ENCODE data around the gene CUL5.

CUL5 gene

GRCh38 chr11:108008656-108009496 lies at the start of gene CUL5:
TSS of gene CUL5 (plus strand) at chr11:108008898. CDS start at chr11:108009349, 451 bp downstream.
- no peak for TF ChIP-seq GATA3 (IDR thresholded peaks at IDR 0.05; ENCODE audit: low read depth, low read length)

- TF ChIP-seq GATA2 (IDR thresholded peaks at IDR 0.05; ENCODE audit: low read depth, low read length), result no peak
- no peak for TF ChIP-seq GATA3 (IDR thresholded peaks at IDR 0.05; ENCODE audit: low read depth, low read length)
Measured at GRCh38 chr11:107961480-107961879, 47.2 kb upstream of the CUL5 start.

GRCh38 chr11:107962181-107962580 lies 46.5 kb upstream of the CUL5 start:
- TF ChIP-seq GATA2 (IDR thresholded peaks at IDR 0.05; ENCODE audit: low read depth, low read length), result no peak

- TF ChIP-seq GATA3 (IDR thresholded peaks at IDR 0.05; ENCODE audit: low read depth, low read length) (no peak), GATA2 (IDR thresholded peaks at IDR 0.05; ENCODE audit: low read depth, low read length) (no peak)
Measured at GRCh38 chr11:107963091-107963490, 45.6 kb upstream of the CUL5 start.

- TF ChIP-seq GATA3 (IDR thresholded peaks at IDR 0.05; ENCODE audit: low read depth, low read length) (no peak), GATA2 (IDR thresholded peaks at IDR 0.05; ENCODE audit: low read depth, low read length) (no peak)
Measured at GRCh38 chr11:107969219-107969618, 39.5 kb upstream of the CUL5 start.

- no peak for TF ChIP-seq GATA3 (IDR thresholded peaks at IDR 0.05; ENCODE audit: low read depth, low read length)
- TF ChIP-seq GATA2 (IDR thresholded peaks at IDR 0.05; ENCODE audit: low read depth, low read length), result no peak
Measured at GRCh38 chr11:107970049-107970448, 38.6 kb upstream of the CUL5 start.

- TF ChIP-seq GATA3 (IDR thresholded peaks at IDR 0.05; ENCODE audit: low read depth, low read length), result no peak
- no peak for TF ChIP-seq GATA2 (IDR thresholded peaks at IDR 0.05; ENCODE audit: low read depth, low read length)
Measured at GRCh38 chr11:107973641-107974040, 35.1 kb upstream of the CUL5 start.

- TF ChIP-seq GATA2 (IDR thresholded peaks at IDR 0.05; ENCODE audit: low read depth, low read length) (no peak), GATA3 (IDR thresholded peaks at IDR 0.05; ENCODE audit: low read depth, low read length) (no peak)
Measured at GRCh38 chr11:107988397-107989158, 20.1 kb upstream of the CUL5 start.

- no peak for TF ChIP-seq GATA2 (IDR thresholded peaks at IDR 0.05; ENCODE audit: low read depth, low read length)
- TF ChIP-seq GATA3 (IDR thresholded peaks at IDR 0.05; ENCODE audit: low read depth, low read length), result no peak
Measured at GRCh38 chr11:107991868-107992414, 16.8 kb upstream of the CUL5 start.

GRCh38 chr11:107996006-107996776 lies 12.5 kb upstream of the CUL5 start:
- TF ChIP-seq GATA3 (IDR thresholded peaks at IDR 0.05; ENCODE audit: low read depth, low read length), result no peak
- TF ChIP-seq GATA2 (IDR thresholded peaks at IDR 0.05; ENCODE audit: low read depth, low read length), result no peak

- TF ChIP-seq GATA3 (IDR thresholded peaks at IDR 0.05; ENCODE audit: low read depth, low read length) (no peak), GATA2 (IDR thresholded peaks at IDR 0.05; ENCODE audit: low read depth, low read length) (no peak)
Measured at GRCh38 chr11:107998761-107999160, 9.9 kb upstream of the CUL5 start.

GRCh38 chr11:107999759-108000455 lies 8.8 kb upstream of the CUL5 start:
- TF ChIP-seq GATA3 (IDR thresholded peaks at IDR 0.05; ENCODE audit: low read depth, low read length) (no peak), GATA2 (IDR thresholded peaks at IDR 0.05; ENCODE audit: low read depth, low read length) (no peak)

- no peak for TF ChIP-seq GATA2 (IDR thresholded peaks at IDR 0.05; ENCODE audit: low read depth, low read length)
- no peak for TF ChIP-seq GATA3 (IDR thresholded peaks at IDR 0.05; ENCODE audit: low read depth, low read length)
Measured at GRCh38 chr11:108002476-108002875, 6.2 kb upstream of the CUL5 start.
